WTC11 (cell line): ENCODE measurements around the gene ZNRF2. TPM values are rescaled to one million over a fixed set of nuclear protein-coding genes. Genes with fewer than 3 reads are reported as not detected.

Experiments used
- ATAC-seq: fragments of 200-7000 bp; cut with Tn5 transposase; 2 replicates; pipeline ENCODE4 v1.10.0; 2021; ENCODE audit warnings: mild to moderate bottlenecking, moderate library complexity
- CTCF ChIA-PET: fragments of 300-600 bp; sonication (Branson Sonifier 250); formaldehyde crosslinking; loops from one replicate; lab custom pipeline; 2021; ENCODE audit warnings: antibody characterized with exemption; lab: Charles Lee
- POLR2A ChIA-PET: fragments of 350-600 bp; sonication (Branson Sonifier 250); formaldehyde crosslinking; loops from one replicate; lab custom pipeline; 2021; ENCODE audit warnings: antibody characterized with exemption; lab: Charles Lee
- DNase-seq: peaks from one replicate; pipeline ENCODE4 v3.0.0; 2021; ENCODE audit warnings: low spot score
- H3K27ac Mint-ChIP-seq: 2 replicates; pipeline ENCODE4 v1.8.0; 2021; ENCODE audit warnings: mixed read lengths
- H3K27me3 Mint-ChIP-seq: 2 replicates; pipeline ENCODE4 v1.8.0; 2021; ENCODE audit warnings: low read depth, mild to moderate bottlenecking, moderate library complexity, mixed read lengths
- H3K36me3 Mint-ChIP-seq: 2 replicates; pipeline ENCODE4 v1.8.0; 2021; ENCODE audit warnings: mixed read lengths
- H3K4me1 Mint-ChIP-seq: 2 replicates; pipeline ENCODE4 v1.8.0; 2022; ENCODE audit warnings: mixed read lengths
- H3K4me3 Mint-ChIP-seq: 2 replicates; pipeline ENCODE4 v1.8.0; 2021; ENCODE audit warnings: mild to moderate bottlenecking, moderate library complexity, mixed read lengths
- H3K9me3 Mint-ChIP-seq: 2 replicates; pipeline ENCODE4 v1.8.0; 2021; ENCODE audit warnings: mixed read lengths
- ATF1 ChIP-seq: sonication (generic); formaldehyde crosslinking; IDR thresholded peaks from 2 replicates; pipeline ENCODE4 v1.8.1; 2023; ENCODE audit warnings: mild to moderate bottlenecking, moderate library complexity, missing genetic modification reagents
- CREB1 ChIP-seq: sonication (generic); formaldehyde crosslinking; IDR thresholded peaks from 2 replicates; pipeline ENCODE4 v1.8.0; 2023; ENCODE audit warnings: mild to moderate bottlenecking, missing genetic modification reagents
- CREM ChIP-seq: sonication (generic); formaldehyde crosslinking; IDR thresholded peaks from 2 replicates; pipeline ENCODE4 v1.8.1; 2022; ENCODE audit warnings: mild to moderate bottlenecking, missing genetic modification reagents, moderate library complexity
- FOXK1 ChIP-seq: sonication (generic); formaldehyde crosslinking; IDR thresholded peaks from 2 replicates; pipeline ENCODE4 v1.8.0; 2022; ENCODE audit warnings: mild to moderate bottlenecking, moderate library complexity, missing genetic modification reagents
- FOXP1 ChIP-seq: sonication (generic); formaldehyde crosslinking; IDR thresholded peaks from 2 replicates; pipeline ENCODE4 v1.8.0; 2022; ENCODE audit warnings: missing genetic modification reagents, mild to moderate bottlenecking, moderate library complexity, borderline replicate concordance
- JUN ChIP-seq: sonication (generic); formaldehyde crosslinking; IDR thresholded peaks from 2 replicates; pipeline ENCODE4 v1.8.0; 2023; ENCODE audit warnings: mild to moderate bottlenecking, missing genetic modification reagents
- KAT7 ChIP-seq: sonication (generic); formaldehyde crosslinking; IDR thresholded peaks from 2 replicates; pipeline ENCODE4 v1.8.1; 2023; ENCODE audit warnings: missing genetic modification reagents, mild to moderate bottlenecking, borderline replicate concordance
- MYBL2 ChIP-seq: sonication (generic); formaldehyde crosslinking; IDR thresholded peaks from 2 replicates; pipeline ENCODE4 v1.8.1; 2023; ENCODE audit warnings: mild to moderate bottlenecking, moderate library complexity, missing genetic modification reagents
- NR1H2 ChIP-seq: sonication (generic); formaldehyde crosslinking; IDR thresholded peaks from 2 replicates; pipeline ENCODE4 v1.9.0; 2021; ENCODE audit warnings: mild to moderate bottlenecking, moderate library complexity, missing genetic modification reagents
- OVOL2 ChIP-seq: fragments of 250-450 bp; sonication (Bioruptor Pico); IDR thresholded peaks from 2 replicates; pipeline ENCODE4 v1.9.0; 2021; ENCODE audit warnings: mild to moderate bottlenecking, borderline replicate concordance
- PRRX2 ChIP-seq: fragments of 250-450 bp; sonication (Bioruptor Pico); IDR thresholded peaks from 2 replicates; pipeline ENCODE4 v1.8.0; 2021; ENCODE audit warnings: mild to moderate bottlenecking
- RELA ChIP-seq: sonication (generic); formaldehyde crosslinking; IDR thresholded peaks from 2 replicates; pipeline ENCODE4 v1.8.1; 2022; ENCODE audit warnings: missing genetic modification reagents, mild to moderate bottlenecking, borderline replicate concordance
- RORB ChIP-seq: fragments of 250-450 bp; sonication (Bioruptor Pico); IDR thresholded peaks from 2 replicates; pipeline ENCODE4 v1.9.0; 2021; ENCODE audit warnings: mild to moderate bottlenecking
- SMAD3 ChIP-seq: sonication (generic); formaldehyde crosslinking; IDR thresholded peaks from 2 replicates; pipeline ENCODE4 v1.8.0; 2022; ENCODE audit warnings: missing genetic modification reagents, mild to moderate bottlenecking, borderline replicate concordance
- ZNF317 ChIP-seq: sonication (generic); formaldehyde crosslinking; IDR thresholded peaks from 2 replicates; pipeline ENCODE4 v1.8.1; 2023; ENCODE audit warnings: low read depth, mild to moderate bottlenecking, moderate library complexity, missing genetic modification reagents, borderline replicate concordance
- ZNF396 ChIP-seq: fragments of 250-450 bp; sonication (Bioruptor Pico); IDR thresholded peaks from 2 replicates; pipeline ENCODE4 v1.8.0; 2021; ENCODE audit warnings: mild to moderate bottlenecking, moderate library complexity, borderline replicate concordance
- total RNA-seq: library from RNA; stranded (reverse); gene quantifications from 3 replicates; pipeline ENCODE4 v1.2.3, GENCODE V29; 2021
- TF ChIP-seq, protein P1 (sequence below): sonication (generic); formaldehyde crosslinking; conservative IDR thresholded peaks from 2 replicates; pipeline ENCODE4 v1.8.1; 2022; ENCODE audit warnings: mild to moderate bottlenecking, missing genetic modification reagents
- TF ChIP-seq, protein P2 (sequence below): fragments of 250-450 bp; sonication (Bioruptor Pico); IDR thresholded peaks from 2 replicates; pipeline ENCODE4 v1.9.0; 2021; ENCODE audit warnings: mild to moderate bottlenecking
- TF ChIP-seq, protein P3 (sequence below): sonication (generic); formaldehyde crosslinking; IDR thresholded peaks from 2 replicates; pipeline ENCODE4 v1.8.0; 2022; ENCODE audit warnings: missing genetic modification reagents
- TF ChIP-seq, protein P4 (sequence below): sonication (generic); formaldehyde crosslinking; conservative IDR thresholded peaks from 2 replicates; pipeline ENCODE4 v1.8.1; 2023; ENCODE audit warnings: mild to moderate bottlenecking, low read depth, missing genetic modification reagents, moderate library complexity

Gene ZNRF2
- total RNA-seq, 1 experiment from 2014 or later: 18.2 TPM

DNA sequence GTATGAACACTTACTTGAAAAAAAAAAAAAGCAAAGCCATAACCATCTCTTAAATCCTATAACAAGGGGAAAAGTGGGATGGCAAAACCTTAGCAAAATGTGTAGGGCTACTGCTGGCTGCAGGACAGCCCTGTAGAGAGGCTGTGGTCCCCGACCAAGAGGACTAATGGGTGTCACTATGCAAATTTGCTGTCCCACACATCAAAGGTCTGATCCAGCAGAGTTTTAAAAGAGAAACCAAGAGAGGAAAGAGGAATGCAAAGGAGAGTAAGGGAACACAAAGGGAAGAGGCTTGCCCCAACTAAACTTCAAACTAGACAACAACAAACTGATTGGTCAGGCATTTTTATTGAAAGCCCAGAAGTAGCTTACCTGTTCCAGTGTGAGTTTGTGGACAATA, 3.1 kb upstream of the ZNRF2 start (continued):
- TF ChIP-seq, protein P1, sequence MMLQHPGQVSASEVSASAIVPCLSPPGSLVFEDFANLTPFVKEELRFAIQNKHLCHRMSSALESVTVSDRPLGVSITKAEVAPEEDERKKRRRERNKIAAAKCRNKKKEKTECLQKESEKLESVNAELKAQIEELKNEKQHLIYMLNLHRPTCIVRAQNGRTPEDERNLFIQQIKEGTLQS (CRISPR knock-in tag): no peak
- TF ChIP-seq CREM (CRISPR knock-in tag) (no peak), KAT7 (CRISPR knock-in tag) (no peak), CREB1 (CRISPR knock-in tag) (no peak), RELA (CRISPR knock-in tag) (no peak), ATF1 (no peak)

DNA sequence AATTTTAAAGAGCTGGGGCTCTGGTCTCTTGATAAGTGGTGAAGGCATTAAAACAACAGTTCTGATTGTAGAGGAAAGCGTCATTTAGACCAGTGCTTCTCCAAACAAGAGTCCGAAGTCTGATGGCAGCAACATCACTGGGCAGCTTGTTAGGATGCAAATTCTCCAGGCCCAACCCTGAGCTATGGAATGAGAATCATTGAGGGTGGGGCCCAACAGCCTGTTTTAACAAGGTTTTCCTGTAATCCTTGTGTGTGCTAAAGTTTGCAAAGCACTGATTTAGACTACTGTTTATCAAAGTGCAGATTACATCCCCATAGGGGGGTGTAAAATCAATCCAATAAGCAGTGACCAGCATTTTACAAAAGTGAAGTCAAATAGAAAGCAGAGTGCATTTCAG, 2.6 kb upstream of the ZNRF2 start:
- peaks cover 30% of the 10 kb centered on the region for H3K4me1 Mint-ChIP-seq
- POLR2A ChIA-PET: no interaction called here
- DNase-seq (no peak), ATAC-seq (no peak)
- H3K27ac Mint-ChIP-seq: 0 out of 2 replicates have a peak overlapping the region, but pooled peaks have one; percentile 61
- peaks cover 4% of the 10 kb centered on the region; the same call in 1 of the 2 replicates for H3K27me3 Mint-ChIP-seq
- CTCF ChIA-PET: interaction anchor here (1.4 kb wide), 1 partner anchor 282 kb away, joined by 4 read pairs; no protein-coding TSS in a partner anchor
- TF ChIP-seq, protein P2, sequence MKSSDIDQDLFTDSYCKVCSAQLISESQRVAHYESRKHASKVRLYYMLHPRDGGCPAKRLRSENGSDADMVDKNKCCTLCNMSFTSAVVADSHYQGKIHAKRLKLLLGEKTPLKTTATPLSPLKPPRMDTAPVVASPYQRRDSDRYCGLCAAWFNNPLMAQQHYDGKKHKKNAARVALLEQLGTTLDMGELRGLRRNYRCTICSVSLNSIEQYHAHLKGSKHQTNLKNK (CRISPR knock-in tag): no peak
- TF ChIP-seq PRRX2 (CRISPR knock-in tag): no peak
- TF ChIP-seq OVOL2: no peak
- no peak for TF ChIP-seq FOXP1 (CRISPR knock-in tag)
- TF ChIP-seq, protein P3, sequence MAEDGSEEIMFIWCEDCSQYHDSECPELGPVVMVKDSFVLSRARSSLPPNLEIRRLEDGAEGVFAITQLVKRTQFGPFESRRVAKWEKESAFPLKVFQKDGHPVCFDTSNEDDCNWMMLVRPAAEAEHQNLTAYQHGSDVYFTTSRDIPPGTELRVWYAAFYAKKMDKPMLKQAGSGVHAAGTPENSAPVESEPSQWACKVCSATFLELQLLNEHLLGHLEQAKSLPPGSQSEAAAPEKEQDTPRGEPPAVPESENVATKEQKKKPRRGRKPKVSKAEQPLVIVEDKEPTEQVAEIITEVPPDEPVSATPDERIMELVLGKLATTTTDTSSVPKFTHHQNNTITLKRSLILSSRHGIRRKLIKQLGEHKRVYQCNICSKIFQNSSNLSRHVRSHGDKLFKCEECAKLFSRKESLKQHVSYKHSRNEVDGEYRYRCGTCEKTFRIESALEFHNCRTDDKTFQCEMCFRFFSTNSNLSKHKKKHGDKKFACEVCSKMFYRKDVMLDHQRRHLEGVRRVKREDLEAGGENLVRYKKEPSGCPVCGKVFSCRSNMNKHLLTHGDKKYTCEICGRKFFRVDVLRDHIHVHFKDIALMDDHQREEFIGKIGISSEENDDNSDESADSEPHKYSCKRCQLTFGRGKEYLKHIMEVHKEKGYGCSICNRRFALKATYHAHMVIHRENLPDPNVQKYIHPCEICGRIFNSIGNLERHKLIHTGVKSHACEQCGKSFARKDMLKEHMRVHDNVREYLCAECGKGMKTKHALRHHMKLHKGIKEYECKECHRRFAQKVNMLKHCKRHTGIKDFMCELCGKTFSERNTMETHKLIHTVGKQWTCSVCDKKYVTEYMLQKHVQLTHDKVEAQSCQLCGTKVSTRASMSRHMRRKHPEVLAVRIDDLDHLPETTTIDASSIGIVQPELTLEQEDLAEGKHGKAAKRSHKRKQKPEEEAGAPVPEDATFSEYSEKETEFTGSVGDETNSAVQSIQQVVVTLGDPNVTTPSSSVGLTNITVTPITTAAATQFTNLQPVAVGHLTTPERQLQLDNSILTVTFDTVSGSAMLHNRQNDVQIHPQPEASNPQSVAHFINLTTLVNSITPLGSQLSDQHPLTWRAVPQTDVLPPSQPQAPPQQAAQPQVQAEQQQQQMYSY: no peak
- no peak for TF ChIP-seq NR1H2
- TF ChIP-seq SMAD3: no peak
- no peak for TF ChIP-seq RORB (CRISPR knock-in tag)
- TF ChIP-seq ZNF317 (CRISPR knock-in tag): no peak
- TF ChIP-seq, protein P4, sequence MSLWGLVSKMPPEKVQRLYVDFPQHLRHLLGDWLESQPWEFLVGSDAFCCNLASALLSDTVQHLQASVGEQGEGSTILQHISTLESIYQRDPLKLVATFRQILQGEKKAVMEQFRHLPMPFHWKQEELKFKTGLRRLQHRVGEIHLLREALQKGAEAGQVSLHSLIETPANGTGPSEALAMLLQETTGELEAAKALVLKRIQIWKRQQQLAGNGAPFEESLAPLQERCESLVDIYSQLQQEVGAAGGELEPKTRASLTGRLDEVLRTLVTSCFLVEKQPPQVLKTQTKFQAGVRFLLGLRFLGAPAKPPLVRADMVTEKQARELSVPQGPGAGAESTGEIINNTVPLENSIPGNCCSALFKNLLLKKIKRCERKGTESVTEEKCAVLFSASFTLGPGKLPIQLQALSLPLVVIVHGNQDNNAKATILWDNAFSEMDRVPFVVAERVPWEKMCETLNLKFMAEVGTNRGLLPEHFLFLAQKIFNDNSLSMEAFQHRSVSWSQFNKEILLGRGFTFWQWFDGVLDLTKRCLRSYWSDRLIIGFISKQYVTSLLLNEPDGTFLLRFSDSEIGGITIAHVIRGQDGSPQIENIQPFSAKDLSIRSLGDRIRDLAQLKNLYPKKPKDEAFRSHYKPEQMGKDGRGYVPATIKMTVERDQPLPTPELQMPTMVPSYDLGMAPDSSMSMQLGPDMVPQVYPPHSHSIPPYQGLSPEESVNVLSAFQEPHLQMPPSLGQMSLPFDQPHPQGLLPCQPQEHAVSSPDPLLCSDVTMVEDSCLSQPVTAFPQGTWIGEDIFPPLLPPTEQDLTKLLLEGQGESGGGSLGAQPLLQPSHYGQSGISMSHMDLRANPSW (CRISPR knock-in tag): no peak
- no peak for TF ChIP-seq MYBL2 (CRISPR knock-in tag)
- no peak for TF ChIP-seq JUN
- no peak for TF ChIP-seq FOXK1 (CRISPR knock-in tag)
- TF ChIP-seq ZNF396 (CRISPR knock-in tag): no peak
- no peak for TF ChIP-seq KAT7 (CRISPR knock-in tag)
- H3K36me3 Mint-ChIP-seq: no peaks in the 10 kb centered on the region; the same call in 1 of the 2 replicates
- H3K4me3 Mint-ChIP-seq: no peak overlapping the region
- no peaks in the 10 kb centered on the region for H3K9me3 Mint-ChIP-seq
